ENCODE measurements around the gene GPR31. TPM values are rescaled to one million over a fixed set of nuclear protein-coding genes. Genes with fewer than 3 reads are reported as not detected.

GPR31 gene
- total and polyA plus RNA-seq, 2 donors (not counting 3 experiments of a cell fraction or from before 2014, with no cell fraction given) = not detected

DNA sequence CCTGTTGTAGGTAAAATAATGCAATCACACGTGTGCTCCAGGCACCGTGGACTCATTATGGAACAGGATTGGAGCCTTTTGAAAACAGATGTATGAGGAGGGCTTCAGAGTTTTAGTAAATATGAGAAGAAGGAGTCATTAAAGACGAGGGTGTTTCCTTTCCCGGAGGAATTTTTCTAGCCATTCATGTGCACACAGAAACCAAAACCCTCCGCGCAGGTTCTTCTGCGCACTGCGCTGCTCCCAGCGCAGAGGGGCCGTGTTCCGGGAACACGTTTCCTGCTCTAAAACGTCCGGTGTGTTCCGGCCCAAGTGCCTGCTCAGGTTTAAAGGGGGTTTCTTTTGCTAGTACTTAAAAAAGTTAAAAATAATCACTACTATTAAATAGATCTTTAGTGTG is 11.6 kb downstream of the GPR31 start:
- H3K4me3 ChIP-seq (replicated peaks in 1 of 3; ENCODE audit: insufficient read depth in 1 of 3, low read depth in 1 of 3, low read length in 3 of 3) = no peak overlapping the region
- ChIA-PET CTCF (no interaction called here), POLR2A (no interaction called here)
- H3K9me3 ChIP-seq (replicated peaks; ENCODE audit: control insufficient read depth, insufficient read depth, low read length) = no peaks in the 10 kb centered on the region
- DNase-seq (ENCODE audit: low read depth, low spot score) (no peak), FAIRE-seq (no peak)
- intact Hi-C loops (cut with micrococcal nuclease) = no loop called here
- no TSS peak for BruUV-seq (replicated peaks)
- H2AFZ ChIP-seq (ENCODE audit: low read depth, low read length) = no peak overlapping the region
- H4K20me1 ChIP-seq (replicated peaks; ENCODE audit: control insufficient read depth, extremely low read depth, insufficient read depth, low read length) = no peaks in the 10 kb centered on the region
- H3K36me3 ChIP-seq (ENCODE audit: control insufficient read depth in 2 of 2, extremely low read depth in 1 of 2, insufficient read depth in 2 of 2, low read length in 2 of 2) = no peaks in the 10 kb centered on the region
- no peaks in the 10 kb centered on the region for H3K4me1 ChIP-seq (ENCODE audit: control insufficient read depth, extremely low read depth, insufficient read depth, low read length)
- H3K9me1 ChIP-seq (replicated peaks; ENCODE audit: control insufficient read depth, extremely low read depth, insufficient read depth, low read length) = no peaks in the 10 kb centered on the region
- no peak overlapping the region for H3K27ac ChIP-seq (ENCODE audit: insufficient read depth, low read depth, low read length)
- dilution Hi-C loops (cut with MboI; ENCODE audit: extremely low pct_ligation_motif_present, low sequenced_read_pairs) = no loop called here
- TF ChIP-seq, protein P1, sequence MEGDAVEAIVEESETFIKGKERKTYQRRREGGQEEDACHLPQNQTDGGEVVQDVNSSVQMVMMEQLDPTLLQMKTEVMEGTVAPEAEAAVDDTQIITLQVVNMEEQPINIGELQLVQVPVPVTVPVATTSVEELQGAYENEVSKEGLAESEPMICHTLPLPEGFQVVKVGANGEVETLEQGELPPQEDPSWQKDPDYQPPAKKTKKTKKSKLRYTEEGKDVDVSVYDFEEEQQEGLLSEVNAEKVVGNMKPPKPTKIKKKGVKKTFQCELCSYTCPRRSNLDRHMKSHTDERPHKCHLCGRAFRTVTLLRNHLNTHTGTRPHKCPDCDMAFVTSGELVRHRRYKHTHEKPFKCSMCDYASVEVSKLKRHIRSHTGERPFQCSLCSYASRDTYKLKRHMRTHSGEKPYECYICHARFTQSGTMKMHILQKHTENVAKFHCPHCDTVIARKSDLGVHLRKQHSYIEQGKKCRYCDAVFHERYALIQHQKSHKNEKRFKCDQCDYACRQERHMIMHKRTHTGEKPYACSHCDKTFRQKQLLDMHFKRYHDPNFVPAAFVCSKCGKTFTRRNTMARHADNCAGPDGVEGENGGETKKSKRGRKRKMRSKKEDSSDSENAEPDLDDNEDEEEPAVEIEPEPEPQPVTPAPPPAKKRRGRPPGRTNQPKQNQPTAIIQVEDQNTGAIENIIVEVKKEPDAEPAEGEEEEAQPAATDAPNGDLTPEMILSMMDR (IDR thresholded peaks at IDR 0.05; ENCODE audit: extremely low read depth in 1 of 2, insufficient read depth in 1 of 2, low read depth in 1 of 2, low read length in 2 of 2) = no peak
- TF ChIP-seq POLR2A (IDR thresholded peaks at IDR 0.05; ENCODE audit: low read depth, low read length) (no peak), JUN (IDR thresholded peaks at IDR 0.05; ENCODE audit: borderline replicate concordance, insufficient read depth, insufficient read length, low read depth) (no peak), POLR2AphosphoS5 (IDR thresholded peaks at IDR 0.05; ENCODE audit: insufficient read depth, low read depth, low read length) (no peak), MYC (IDR thresholded peaks at IDR 0.05; ENCODE audit: low read depth, low read length) (no peak), EZH2 (IDR thresholded peaks at IDR 0.05; ENCODE audit: borderline replicate concordance, low read depth, low read length, severe bottlenecking) (no peak), GATA2 (IDR thresholded peaks at IDR 0.05; ENCODE audit: insufficient read depth, insufficient read length, low read depth, low read length) (no peak), FOS (IDR thresholded peaks at IDR 0.05; ENCODE audit: borderline replicate concordance, insufficient read depth, low read length) (no peak)
- TF ChIP-seq, protein P2, sequence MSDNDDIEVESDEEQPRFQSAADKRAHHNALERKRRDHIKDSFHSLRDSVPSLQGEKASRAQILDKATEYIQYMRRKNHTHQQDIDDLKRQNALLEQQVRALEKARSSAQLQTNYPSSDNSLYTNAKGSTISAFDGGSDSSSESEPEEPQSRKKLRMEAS (IDR thresholded peaks at IDR 0.05; ENCODE audit: insufficient read depth, insufficient read length) = no peak
- H3K27me3 ChIP-seq (ENCODE audit: control insufficient read depth in 2 of 2, insufficient read depth in 2 of 2, low read length in 2 of 2) = no peaks in the 10 kb centered on the region
- no peak overlapping the region for H3K4me2 ChIP-seq (ENCODE audit: insufficient read depth, low read length)
- no peak overlapping the region for H3K9ac ChIP-seq (replicated peaks; ENCODE audit: extremely low read depth, insufficient read depth, low read length)
- H3K79me2 ChIP-seq (ENCODE audit: control insufficient read depth, insufficient read depth, low read length) = no peaks in the 10 kb centered on the region
